Measurements from ENCODE around the gene HAUS2. TPM values are rescaled to one million over a fixed set of nuclear protein-coding genes. Genes with fewer than 3 reads are reported as not detected.

HAUS2 gene
- total and polyA plus RNA-seq, 10 of the 15 experiments (the other 5 are each of a cell fraction or from before 2014, with no cell fraction given) = 28.7 to 59.3 (median 40.6) TPM

- Histone ChIP-seq H3K9me3 (replicated peaks; ENCODE audit: control insufficient read depth, insufficient read depth, low read length) (peaks cover 4% of the 10 kb centered on the region; the same call in 2 of the 3 replicates), H2AFZ (ENCODE audit: control insufficient read depth, low read depth, low read length) (no peak overlapping the region), H4K20me1 (ENCODE audit: control insufficient read depth, insufficient read depth) (no peaks in the 10 kb centered on the region), H3K27me3 (replicated peaks in 1 of 2; ENCODE audit: control insufficient read depth in 2 of 2, insufficient read depth in 2 of 2, low read length in 1 of 2) (no peaks in the 10 kb centered on the region), H3K4me3 (no peak overlapping the region), H3K4me2 (ENCODE audit: control insufficient read depth, insufficient read depth) (no peak overlapping the region), H3K27ac (ENCODE audit: control insufficient read depth, insufficient read depth) (no peak overlapping the region), H3K79me2 (ENCODE audit: control insufficient read depth, insufficient read depth, low read length) (peaks cover 6% of the 10 kb centered on the region), H3K4me1 (ENCODE audit: control insufficient read depth, insufficient read depth, low read length) (peaks cover 4% of the 10 kb centered on the region; the same call in 1 of the 2 replicates), H3K9ac (ENCODE audit: control insufficient read depth, insufficient read depth, low read length) (no peak overlapping the region), H3K36me3 (ENCODE audit: control insufficient read depth in 2 of 2, insufficient read depth in 2 of 2, low read length in 1 of 2) (peaks cover 0 to under 1% of the 10 kb centered on the region in 2 experiments; a peak in 2 of 4 replicates)
- 97% methylated on average over 8 of the region's 8 CpGs for WGBS (ENCODE audit: insufficient coverage, insufficient replicate concordance, low lambda C conversion rate, missing lambda C conversion rate)
- FAIRE-seq = no peak
- ChIA-PET SMC1A (ENCODE audit: uncharacterized antibody, unreplicated experiment) (interaction anchor here (0.9 to 7.6 kb wide), 9 partner anchors 10 to 67 kb away, joined by 3 to 53 read pairs (median 6); partner anchors contain the start of genes HAUS2 and LRRC57), POLR2A (interaction anchor here (0.6 to 3.4 kb wide), 8 partner anchors 10 to 374 kb away, joined by 3 to 18 read pairs (median 3); partner anchors contain the start of gene VPS39), RAD21 (ENCODE audit: unreplicated experiment) (interaction anchor here (1.0 to 2.9 kb wide), 7 partner anchors 24 to 78 kb away, joined by 5 to 30 read pairs (median 6); no protein-coding TSS in a partner anchor), CTCF (interaction anchor here (0.8 to 1.4 kb wide), 7 partner anchors 9 to 96 kb away, joined by 3 to 5 read pairs (median 4); no protein-coding TSS in a partner anchor)
- intact Hi-C loops (cut with micrococcal nuclease; ENCODE audit: unreplicated experiment) (loop anchor here (5.0 kb wide), 1 partner anchor 45 kb away; no protein-coding TSS in a partner anchor), in situ Hi-C loops (cut with MboI) (no loop called here)
- ATAC-seq = no peak
- no TSS peak for BruUV-seq (replicated peaks)
- no peak for DNase-seq (ENCODE audit: low read depth, low spot score)
- TF ChIP-seq POLR2A (IDR thresholded peaks at IDR 0.05; ENCODE audit: low read depth, low read length) = no peak
- TF ChIP-seq SRF (IDR thresholded peaks at IDR 0.05; ENCODE audit: low read depth in 2 of 2, low read length in 2 of 2) = no peak
- no peak for TF ChIP-seq BRCA1 (IDR thresholded peaks at IDR 0.05; ENCODE audit: low read depth, low read length)
- TF ChIP-seq IRF5 (IDR thresholded peaks at IDR 0.05; ENCODE audit: borderline replicate concordance) = no peak
- no peak for TF ChIP-seq E4F1 (IDR thresholded peaks at IDR 0.05; ENCODE audit: borderline replicate concordance, partially characterized antibody)
- TF ChIP-seq E2F8 (IDR thresholded peaks at IDR 0.05; ENCODE audit: low read depth, partially characterized antibody) = no peak
- TF ChIP-seq SKIL (IDR thresholded peaks at IDR 0.05; ENCODE audit: low read depth, poor library complexity, severe bottlenecking) = no peak
- no peak for TF ChIP-seq CREB1 (IDR thresholded peaks at IDR 0.05; ENCODE audit: low read depth)
Measured at GRCh38 chr15:42582569-42583375, 34.1 kb downstream of the HAUS2 start.
